OCI-LY3 (cell line): ENCODE measurements around the gene MACROD1.

Experiments
- EZH2phosphoT487 ChIP-seq: fragments of 200-600 bp; shearing (Covaris generic); IDR thresholded peaks from 2 replicates; pipeline ENCODE4 v1.6.1; 2018; ENCODE audit warnings: antibody characterized with exemption, mixed run types, low read depth
- TF ChIP-seq, protein P1 (sequence below): fragments of 200-600, 300-600 bp; sonication (generic); IDR thresholded peaks from 2 replicates; pipeline ENCODE4 v1.5.1; 2014; ENCODE audit warnings: antibody characterized with exemption, low read length, low read depth

DNA sequence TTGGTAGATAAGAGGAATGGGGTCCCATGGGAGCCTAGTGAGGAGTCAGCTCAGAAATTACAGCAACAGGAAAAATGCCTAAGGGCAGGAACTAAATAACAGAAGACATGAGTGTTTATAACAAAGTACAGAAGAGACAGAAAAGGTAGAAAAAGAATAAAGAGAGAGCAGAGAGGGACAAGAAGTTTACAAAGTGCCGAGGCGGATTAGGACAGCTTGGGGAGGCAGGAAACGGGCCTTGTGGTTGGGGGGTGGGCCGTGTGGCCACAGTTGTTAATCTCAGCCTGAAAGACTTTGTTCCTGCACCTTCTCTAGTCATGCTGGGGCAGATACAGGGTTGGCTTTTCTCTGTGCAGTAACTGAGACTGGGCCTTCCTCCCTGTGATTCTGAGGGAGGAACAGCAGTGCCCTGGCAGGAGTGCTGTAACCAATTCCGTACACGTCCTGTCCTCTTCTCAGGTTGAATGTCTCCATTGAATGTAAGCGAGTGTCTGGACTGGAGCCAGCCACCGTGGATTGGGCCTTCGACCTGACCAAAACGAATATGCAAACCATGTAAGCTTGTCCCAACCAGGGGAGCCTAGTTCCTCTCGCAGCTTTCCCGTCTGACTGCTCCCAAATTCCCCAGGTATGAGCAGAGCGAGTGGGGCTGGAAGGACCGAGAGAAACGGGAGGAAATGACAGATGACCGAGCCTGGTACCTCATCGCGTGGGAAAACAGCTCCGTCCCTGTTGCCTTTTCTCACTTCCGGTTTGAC, 214.0 kb downstream of the MACROD1 start:
- TF ChIP-seq, protein P1, sequence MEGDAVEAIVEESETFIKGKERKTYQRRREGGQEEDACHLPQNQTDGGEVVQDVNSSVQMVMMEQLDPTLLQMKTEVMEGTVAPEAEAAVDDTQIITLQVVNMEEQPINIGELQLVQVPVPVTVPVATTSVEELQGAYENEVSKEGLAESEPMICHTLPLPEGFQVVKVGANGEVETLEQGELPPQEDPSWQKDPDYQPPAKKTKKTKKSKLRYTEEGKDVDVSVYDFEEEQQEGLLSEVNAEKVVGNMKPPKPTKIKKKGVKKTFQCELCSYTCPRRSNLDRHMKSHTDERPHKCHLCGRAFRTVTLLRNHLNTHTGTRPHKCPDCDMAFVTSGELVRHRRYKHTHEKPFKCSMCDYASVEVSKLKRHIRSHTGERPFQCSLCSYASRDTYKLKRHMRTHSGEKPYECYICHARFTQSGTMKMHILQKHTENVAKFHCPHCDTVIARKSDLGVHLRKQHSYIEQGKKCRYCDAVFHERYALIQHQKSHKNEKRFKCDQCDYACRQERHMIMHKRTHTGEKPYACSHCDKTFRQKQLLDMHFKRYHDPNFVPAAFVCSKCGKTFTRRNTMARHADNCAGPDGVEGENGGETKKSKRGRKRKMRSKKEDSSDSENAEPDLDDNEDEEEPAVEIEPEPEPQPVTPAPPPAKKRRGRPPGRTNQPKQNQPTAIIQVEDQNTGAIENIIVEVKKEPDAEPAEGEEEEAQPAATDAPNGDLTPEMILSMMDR: no peak
- TF ChIP-seq EZH2phosphoT487: no peak
